NCI-H2029 treated with DMSO at 0.1 percent for 48 hours (cell line): ENCODE measurements around the gene LASP1NB.
A peak's percentile ranks its signal among the peaks of the same experiment; 100 is the strongest.
"Not testable (repeated sequence)": the region's sequence is repeated elsewhere in the genome, so short reads cannot be mapped to it uniquely, and the experiment has no call there.

Source experiments
- DNase-seq: peaks from one replicate; lab custom pipeline; 2025; lab: John Stamatoyannopoulos, UW

LASP1NB gene

GRCh38 chr17:38918129-38918913 is 7.1 kb upstream of the LASP1NB start:
- DNase-seq: no peak

- DNase-seq: no peak
These were observed 6.5 kb upstream of the LASP1NB start for GRCh38 chr17:38918916-38919315.

GRCh38 chr17:38919316-38920078 is 5.9 kb upstream of the LASP1NB start:
- no peak for DNase-seq

- DNase-seq: no peak
These were observed 4.8 kb upstream of the LASP1NB start for GRCh38 chr17:38920374-38921291.

- DNase-seq: no peak
These were observed 3.5 kb upstream of the LASP1NB start for GRCh38 chr17:38921756-38922411.

GRCh38 chr17:38922538-38923297 is 2.7 kb upstream of the LASP1NB start:
- peak; percentile 23 for DNase-seq

- DNase-seq: no peak
These were observed 1.1 kb downstream of the LASP1NB start for GRCh38 chr17:38926293-38927070.

GRCh38 chr17:38930782-38931181 is 5.4 kb downstream of the LASP1NB start:
- DNase-seq: not testable (repeated sequence)

GRCh38 chr17:38933962-38934361 is 8.5 kb downstream of the LASP1NB start:
- not testable (repeated sequence) for DNase-seq

- no peak for DNase-seq
These were observed 14.6 kb downstream of the LASP1NB start for GRCh38 chr17:38939987-38940386.

- DNase-seq: no peak
These were observed 15.0 kb downstream of the LASP1NB start for GRCh38 chr17:38940404-38940803.

GRCh38 chr17:38942696-38943334 is 17.4 kb downstream of the LASP1NB start:
- DNase-seq: no peak

GRCh38 chr17:38943607-38944006 is 18.2 kb downstream of the LASP1NB start:
- DNase-seq: no peak

- no peak for DNase-seq
These were observed 21.8 kb downstream of the LASP1NB start for GRCh38 chr17:38947189-38947588.

GRCh38 chr17:38953800-38954199 is 28.4 kb downstream of the LASP1NB start:
- not testable (repeated sequence) for DNase-seq

GRCh38 chr17:38958326-38958725 is 32.9 kb downstream of the LASP1NB start:
- no peak for DNase-seq

- DNase-seq: no peak
These were observed 33.3 kb downstream of the LASP1NB start for GRCh38 chr17:38958756-38959155.

- DNase-seq: no peak
These were observed 34.1 kb downstream of the LASP1NB start for GRCh38 chr17:38959508-38959907.

GRCh38 chr17:38960402-38960801 is 35.0 kb downstream of the LASP1NB start:
- DNase-seq: no peak

- no peak for DNase-seq
These were observed 36.0 kb downstream of the LASP1NB start for GRCh38 chr17:38961413-38961812.
